Mesenchymal stem cell (in vitro differentiated cells and primary cell): ENCODE results near the gene BRCA1.

Experiments used
- DNase-seq: peaks from one replicate; pipeline ENCODE4 v3.0.0-alpha.2; 2013
- H2AFZ ChIP-seq: one replicate; pipeline ENCODE4 v1.6.1; 2013; ENCODE audit warnings: low read depth, mild to moderate bottlenecking, control low read depth, inconsistent platforms, low read length, moderate library complexity
- H2AK5ac ChIP-seq: 2 replicates; pipeline ENCODE4 v1.6.1; 2013; ENCODE audit warnings: low read length, moderate library complexity, mild to moderate bottlenecking, inconsistent platforms; ENCODE audit not compliant: severe bottlenecking
- H2BK120ac ChIP-seq: one replicate; pipeline ENCODE4 v1.6.1; 2013; ENCODE audit warnings: low read depth, mild to moderate bottlenecking, inconsistent platforms, low read length, moderate library complexity
- H2BK12ac ChIP-seq, 2 experiments: one replicate each; pipeline ENCODE4 v1.6.1; 2013; ENCODE audit warnings: inconsistent platforms in 2 of 2, low read length in 2 of 2, mild to moderate bottlenecking in 2 of 2, moderate library complexity in 2 of 2, control low read depth in 1 of 2
- H2BK15ac ChIP-seq: one replicate; pipeline ENCODE4 v1.6.1; 2013; ENCODE audit warnings: mild to moderate bottlenecking, low read depth, inconsistent platforms; ENCODE audit not compliant: poor library complexity, severe bottlenecking
- H2BK5ac ChIP-seq: 2 replicates; pipeline ENCODE4 v1.6.1; 2013; ENCODE audit warnings: low read depth, mild to moderate bottlenecking, low read length, control low read depth, inconsistent platforms; ENCODE audit not compliant: poor library complexity, severe bottlenecking
- H3K14ac ChIP-seq, 2 experiments: one replicate each; pipeline ENCODE4 v1.6.1; 2013; ENCODE audit warnings: inconsistent platforms in 2 of 2, low read length in 2 of 2, control low read depth in 1 of 2, mild to moderate bottlenecking in 1 of 2, moderate library complexity in 1 of 2
- H3K18ac ChIP-seq, 2 experiments: one replicate each; pipeline ENCODE4 v1.6.1; 2013; ENCODE audit warnings: inconsistent platforms in 2 of 2, low read length in 2 of 2, control low read depth in 1 of 2, low read depth in 1 of 2, mild to moderate bottlenecking in 1 of 2
- H3K23ac ChIP-seq, 2 experiments: one replicate each; pipeline ENCODE4 v1.6.1; 2013; ENCODE audit warnings: inconsistent platforms in 2 of 2, low read length in 2 of 2, mild to moderate bottlenecking in 2 of 2, moderate library complexity in 2 of 2, control low read depth in 1 of 2
- H3K27ac ChIP-seq: 2 replicates; pipeline ENCODE4 v1.5.1; 2013; ENCODE audit warnings: mild to moderate bottlenecking, moderate library complexity, low read length, control low read depth, inconsistent platforms; ENCODE audit not compliant: poor library complexity, severe bottlenecking
- H3K27me3 ChIP-seq, 2 experiments: 2 replicates each; pipeline versions ENCODE4 v1.6.1 to v1.7.0; 2013; ENCODE audit warnings: low read length in 2 of 2, mild to moderate bottlenecking in 2 of 2, moderate library complexity in 2 of 2, control low read depth in 1 of 2, inconsistent platforms in 1 of 2; ENCODE audit not compliant: control insufficient read depth in 1 of 2, insufficient read depth in 1 of 2
- H3K36me3 ChIP-seq, 2 experiments: 2 replicates each; pipeline versions ENCODE4 v1.6.1 to v1.7.0; 2013; ENCODE audit warnings: low read length in 2 of 2, control low read depth in 1 of 2, inconsistent platforms in 1 of 2, low read depth in 1 of 2, mild to moderate bottlenecking in 1 of 2; ENCODE audit not compliant: insufficient read depth in 2 of 2, control insufficient read depth in 1 of 2
- H3K4ac ChIP-seq, 2 experiments: one replicate each; pipeline ENCODE4 v1.6.1; 2013; ENCODE audit warnings: inconsistent platforms in 2 of 2, low read length in 2 of 2, mild to moderate bottlenecking in 2 of 2, moderate library complexity in 2 of 2, control low read depth in 1 of 2, low read depth in 1 of 2
- H3K4me1 ChIP-seq: 2 replicates; pipeline ENCODE4 v1.6.1; 2013; ENCODE audit warnings: low read depth, low read length, control low read depth; ENCODE audit not compliant: control insufficient read depth, insufficient read depth
- H3K4me2 ChIP-seq: 2 replicates; pipeline ENCODE4 v1.6.1; 2013; ENCODE audit warnings: low read length, mild to moderate bottlenecking, inconsistent platforms; ENCODE audit not compliant: poor library complexity, severe bottlenecking
- H3K4me3 ChIP-seq, 2 experiments: 2 replicates each; pipeline versions ENCODE4 v1.5.1 to v1.7.0; 2013; ENCODE audit warnings: low read length in 2 of 2, mild to moderate bottlenecking in 2 of 2, control low read depth in 1 of 2, low read depth in 1 of 2; ENCODE audit not compliant: insufficient read depth in 1 of 2
- H3K79me1 ChIP-seq: replicated peaks from 2 replicates; pipeline ENCODE4 v1.6.1; 2013; ENCODE audit warnings: mild to moderate bottlenecking, control low read depth, low read length, inconsistent platforms; ENCODE audit not compliant: poor library complexity, severe bottlenecking
- H3K9ac ChIP-seq: 2 replicates; pipeline ENCODE4 v1.7.0; 2013; ENCODE audit warnings: mild to moderate bottlenecking, low read length, moderate library complexity
- H3K9me3 ChIP-seq: 2 replicates; pipeline ENCODE4 v1.7.0; 2013; ENCODE audit warnings: mild to moderate bottlenecking, low read length; ENCODE audit not compliant: control insufficient read depth
- H4K8ac ChIP-seq: one replicate; pipeline ENCODE4 v1.6.1; 2013; ENCODE audit warnings: inconsistent platforms, mild to moderate bottlenecking, low read length, moderate library complexity
- H4K91ac ChIP-seq: one replicate; pipeline ENCODE4 v1.6.1; 2013; ENCODE audit warnings: mild to moderate bottlenecking, low read length, inconsistent platforms
- WGBS: methylation state at CpG from one replicate; pipeline ENCODE4 v1.1.7; 2013; ENCODE audit warnings: mixed read lengths; 5-methylcytosine and 5-hydroxymethylcytosine counted together

Gene BRCA1

DNA sequence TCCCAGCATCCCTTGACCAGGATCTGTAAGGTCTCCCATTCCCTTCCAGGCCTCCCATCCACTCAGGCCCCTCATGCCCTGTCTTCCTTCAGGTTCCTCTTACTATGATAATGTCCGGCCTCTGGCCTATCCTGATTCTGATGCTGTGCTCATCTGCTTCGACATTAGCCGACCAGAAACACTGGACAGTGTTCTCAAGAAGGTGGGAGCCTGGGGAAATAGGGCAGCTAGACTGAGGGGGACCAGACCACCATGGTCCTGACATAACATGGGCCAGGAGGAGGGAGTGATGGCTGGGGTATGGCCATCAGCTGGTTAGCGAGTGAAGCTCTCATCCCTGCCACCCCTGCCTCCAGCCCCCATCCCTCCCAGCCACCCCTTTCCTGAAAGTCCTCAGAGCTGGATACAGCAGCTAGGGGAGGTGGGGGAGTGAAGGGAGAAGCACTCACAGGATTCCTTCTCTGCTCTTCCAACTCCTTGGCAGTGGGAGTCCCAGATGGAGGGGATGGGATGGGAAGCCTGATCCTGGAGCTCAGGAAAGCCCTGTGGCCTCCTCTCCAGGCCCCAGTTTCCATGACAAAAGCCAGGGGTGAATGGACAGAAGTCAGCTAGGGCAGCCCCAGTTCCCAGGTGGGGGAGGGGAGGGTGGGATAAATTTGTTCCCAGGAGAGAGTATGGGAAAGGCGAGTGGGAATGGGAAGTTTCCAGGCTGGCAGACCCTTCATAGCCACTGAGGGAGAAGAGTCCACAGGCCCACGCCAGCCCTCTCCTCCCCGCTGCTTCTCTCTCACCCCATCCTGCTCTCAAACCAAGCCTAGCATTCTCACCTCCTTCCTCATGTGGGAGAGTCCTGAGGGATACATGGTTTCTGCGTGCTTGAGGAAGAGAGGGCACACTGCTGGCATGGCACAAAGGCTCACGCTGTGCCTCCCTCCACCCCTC lies 97.8 kb downstream of the BRCA1 start:
- Histone ChIP-seq H3K14ac (no peak overlapping the region), H3K27ac (no peak overlapping the region), H3K36me3 (no peaks in the 10 kb centered on the region), H3K9me3 (no peaks in the 10 kb centered on the region), H3K4me2 (no peak overlapping the region), H3K4me3 (no peak overlapping the region), H3K4ac (no peak overlapping the region), H3K18ac (no peak overlapping the region), H4K91ac (no peak overlapping the region), H2BK120ac (no peak overlapping the region), H2AFZ (no peak overlapping the region), H3K9ac (no peak overlapping the region), H3K79me1 (no peaks in the 10 kb centered on the region), H3K4me1 (peaks cover 5% of the 10 kb centered on the region), H2BK12ac (no peak overlapping the region), H3K23ac (no peak overlapping the region), H3K27me3 (no peaks in the 10 kb centered on the region), H4K8ac (no peak overlapping the region), H2AK5ac (no peak overlapping the region), H2BK15ac (no peak overlapping the region), H2BK5ac (no peak overlapping the region)
- 92% methylated on average over 6 of the region's 9 CpGs for WGBS
- DNase-seq: no peak

DNA sequence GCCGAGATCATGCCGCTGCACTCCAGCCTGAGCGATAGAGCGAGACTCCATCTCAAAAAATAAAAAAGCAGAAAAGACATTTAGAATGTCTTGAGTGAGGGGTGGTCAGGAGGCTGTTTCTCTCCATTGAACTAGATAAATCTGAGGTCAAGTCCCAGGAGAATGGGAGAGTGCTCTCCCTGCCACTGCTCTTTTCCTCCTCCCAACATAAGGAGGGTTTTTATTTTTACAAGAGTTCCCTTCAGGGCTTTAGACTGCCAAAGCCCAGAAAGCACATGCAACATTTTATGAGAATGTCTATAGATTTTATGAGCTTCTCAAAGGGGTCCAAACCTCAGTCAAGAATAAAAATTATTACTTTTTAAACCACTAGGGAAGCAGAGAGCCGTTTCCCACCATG lies 98.6 kb downstream of the BRCA1 start:
- Histone ChIP-seq H3K14ac (no peak overlapping the region), H3K4me2 (no peak overlapping the region), H3K36me3 (no peaks in the 10 kb centered on the region), H3K79me1 (no peaks in the 10 kb centered on the region), H2AFZ (no peak overlapping the region), H3K23ac (no peak overlapping the region), H2BK5ac (no peak overlapping the region), H3K9me3 (no peaks in the 10 kb centered on the region), H3K9ac (no peak overlapping the region), H2AK5ac (no peak overlapping the region), H3K27ac (no peak overlapping the region), H3K18ac (no peak overlapping the region), H3K4me3 (no peak overlapping the region), H4K8ac (no peak overlapping the region), H2BK12ac (no peak overlapping the region), H2BK15ac (no peak overlapping the region), H3K4ac (no peak overlapping the region), H4K91ac (no peak overlapping the region), H3K4me1 (peaks cover 5% of the 10 kb centered on the region), H3K27me3 (no peaks in the 10 kb centered on the region), H2BK120ac (no peak overlapping the region)
- 98% methylated on average over 5 of the region's 5 CpGs for WGBS
- DNase-seq: no peak

DNA sequence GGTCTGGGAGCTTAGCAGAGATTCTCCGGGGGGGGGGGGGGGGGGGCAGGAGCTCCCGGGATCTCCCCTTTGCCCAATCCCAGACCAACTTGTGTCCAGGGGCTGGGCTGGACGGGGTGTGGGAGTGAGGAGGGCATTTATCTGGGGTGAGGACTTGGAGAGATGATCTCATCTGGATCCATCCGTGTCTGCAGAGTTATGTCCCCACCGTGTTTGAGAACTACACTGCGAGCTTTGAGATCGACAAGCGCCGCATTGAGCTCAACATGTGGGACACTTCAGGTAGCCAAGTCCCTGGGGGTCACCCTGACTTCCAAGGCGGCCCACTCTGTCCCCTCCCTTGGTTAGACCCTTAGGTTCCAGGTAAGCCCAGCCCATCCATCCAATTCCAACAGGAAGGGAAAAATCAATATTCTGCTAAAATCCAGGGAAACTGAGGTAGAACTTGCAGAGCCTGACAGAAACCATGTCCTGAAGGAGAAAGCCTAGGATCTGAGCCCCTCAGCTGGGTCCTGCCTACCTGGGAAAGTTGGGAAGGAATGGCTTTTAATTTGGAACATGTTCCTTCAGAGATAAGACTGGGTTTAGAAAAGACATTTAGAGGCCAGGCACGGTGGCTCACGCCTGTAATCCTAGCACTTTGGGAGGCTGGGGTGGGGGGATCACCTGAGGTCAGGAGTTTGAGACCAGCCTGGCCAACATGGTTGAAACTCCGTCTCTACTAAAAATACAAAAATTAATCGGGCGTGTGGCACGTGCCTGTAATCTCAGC lies 99.2 kb downstream of the BRCA1 start:
- Histone ChIP-seq H3K4me2 (no peak overlapping the region), H3K27me3 (no peaks in the 10 kb centered on the region), H3K9me3 (no peaks in the 10 kb centered on the region), H3K27ac (no peak overlapping the region), H3K9ac (no peak overlapping the region), H2BK12ac (no peak overlapping the region), H4K8ac (no peak overlapping the region), H2BK5ac (no peak overlapping the region), H2AFZ (no peak overlapping the region), H3K23ac (no peak overlapping the region), H3K4ac (no peak overlapping the region), H2AK5ac (no peak overlapping the region), H3K18ac (no peak overlapping the region), H3K4me1 (peaks cover 5% of the 10 kb centered on the region), H3K79me1 (no peaks in the 10 kb centered on the region), H2BK15ac (no peak overlapping the region), H3K36me3 (no peaks in the 10 kb centered on the region), H2BK120ac (no peak overlapping the region), H3K14ac (no peak overlapping the region), H3K4me3 (no peak overlapping the region), H4K91ac (no peak overlapping the region)
- no peak for DNase-seq
- WGBS: 77% methylated on average over 14 of the region's 16 CpGs

GRCh38 chr17:43025290-43025657 lies 99.9 kb downstream of the BRCA1 start:
- WGBS: 6% methylated on average over 27 of the region's 27 CpGs
- H4K8ac ChIP-seq: peak overlapping the region; percentile 75
- H3K36me3 ChIP-seq: peaks cover 0 to 2% of the 10 kb centered on the region in 2 experiments
- H3K9me3 ChIP-seq: no peaks in the 10 kb centered on the region
- peak overlapping the region; percentile 51 to 58 for H3K4me3 ChIP-seq
- peaks cover 8% of the 10 kb centered on the region for H3K4me1 ChIP-seq
- peak overlapping the region; percentile 44 for H4K91ac ChIP-seq
- peak overlapping the region in 1 of 2 experiments; percentile 88 for H3K18ac ChIP-seq
- no peaks in the 10 kb centered on the region for H3K27me3 ChIP-seq
- H2BK5ac ChIP-seq: no peak overlapping the region
- peak overlapping the region; percentile 75 for H2BK15ac ChIP-seq
- H3K27ac ChIP-seq: no peak overlapping the region
- H3K4me2 ChIP-seq: peak overlapping the region; percentile 76
- no peak overlapping the region for H3K9ac ChIP-seq
- DNase-seq: no peak
- no peaks in the 10 kb centered on the region for H3K79me1 ChIP-seq
- H2BK12ac ChIP-seq: no peak overlapping the region
- H2BK120ac ChIP-seq: no peak overlapping the region
- H2AFZ ChIP-seq: peak overlapping the region; percentile 55
- no peak overlapping the region for H3K14ac ChIP-seq
- H3K23ac ChIP-seq: no peak overlapping the region
- no peak overlapping the region for H2AK5ac ChIP-seq
- H3K4ac ChIP-seq: no peak overlapping the region
